ENCODE data around the gene WDR62.
"Not testable (repeated sequence)": the region's sequence is repeated elsewhere in the genome, so short reads cannot be mapped to it uniquely, and the experiment has no call there.

WDR62 gene

DNA sequence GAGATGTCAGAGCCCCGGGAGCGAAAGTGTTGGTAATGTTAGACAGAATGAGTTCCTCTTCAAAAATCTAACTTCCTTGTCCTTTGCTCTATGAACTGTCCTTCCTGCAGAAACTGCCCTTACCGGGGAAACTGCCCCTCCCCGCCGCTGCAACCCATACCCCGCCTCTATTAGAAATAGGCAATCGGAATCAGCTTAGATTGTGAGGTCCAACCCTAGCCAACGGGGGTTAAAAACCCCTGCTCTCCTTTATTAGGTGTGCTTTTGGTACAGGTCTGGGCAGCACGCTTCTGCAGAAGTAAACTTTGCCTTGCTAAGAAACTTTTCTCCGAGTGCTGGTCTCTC, 73.7 kb downstream of the WDR62 start (continued):
- TF ChIP-seq ZBTB11 (tag by site-specific recombination; conservative IDR thresholded peaks at IDR 0.05; ENCODE audit: low read depth) (peak; percentile 23; the same call in 1 of the 2 replicates), ZNF704 (tag by site-specific recombination; IDR thresholded peaks at IDR 0.05) (no peak), ZNF266 (tag by site-specific recombination; IDR thresholded peaks at IDR 0.05; ENCODE audit: low read depth) (0 out of 2 replicates have a peak, but pooled peaks have one; percentile 6), SETDB1 (IDR thresholded peaks at IDR 0.05; ENCODE audit: insufficient read length, low read length) (peak; percentile 69), ZSCAN23 (tag by site-specific recombination; IDR thresholded peaks at IDR 0.05) (0 out of 2 replicates have a peak, but pooled peaks have one; percentile 12), ZNF366 (tag by site-specific recombination; conservative IDR thresholded peaks at IDR 0.05) (peak; percentile 23; the same call in 1 of the 2 replicates), ZNF174 (tag by site-specific recombination; IDR thresholded peaks at IDR 0.05) (no peak), ZNF341 (tag by site-specific recombination; IDR thresholded peaks at IDR 0.05; ENCODE audit: low read depth) (peak; percentile 97), ZBTB17 (tag by site-specific recombination; IDR thresholded peaks at IDR 0.05) (no peak), TSHZ1 (tag by site-specific recombination; IDR thresholded peaks at IDR 0.05; ENCODE audit: borderline replicate concordance) (peak; percentile 48; the same call in 1 of the 2 replicates)

- H3K9me3 ChIP-seq (ENCODE audit: control insufficient read depth, insufficient read depth, low read depth, low read length); H3K36me3 ChIP-seq (ENCODE audit: control insufficient read depth in 2 of 2, insufficient read depth in 1 of 2, low read length in 2 of 2); H3K4me1 ChIP-seq (ENCODE audit: control insufficient read depth, insufficient read depth, low read length); H3K4me3 ChIP-seq (ENCODE audit: low read depth, low read length); H3K27ac ChIP-seq (ENCODE audit: extremely low read depth, low read depth, low read length): not testable (repeated sequence)
- ChIA-PET CTCF (interaction anchor here (0.6 to 11.2 kb wide), 7 partner anchors 11 to 1043 kb away, joined by 3 to 289 read pairs (median 4); partner anchors contain the start of gene WDR62), POLR2A (interaction anchor here (1.4 to 4.3 kb wide), 2 partner anchors 7 to 16 kb away, joined by 6 to 87 read pairs; partner anchors contain the start of genes CAPNS1 and POLR2I)
Measured at GRCh38 chr19:36131221-36131620, 76.5 kb downstream of the WDR62 start.

DNA sequence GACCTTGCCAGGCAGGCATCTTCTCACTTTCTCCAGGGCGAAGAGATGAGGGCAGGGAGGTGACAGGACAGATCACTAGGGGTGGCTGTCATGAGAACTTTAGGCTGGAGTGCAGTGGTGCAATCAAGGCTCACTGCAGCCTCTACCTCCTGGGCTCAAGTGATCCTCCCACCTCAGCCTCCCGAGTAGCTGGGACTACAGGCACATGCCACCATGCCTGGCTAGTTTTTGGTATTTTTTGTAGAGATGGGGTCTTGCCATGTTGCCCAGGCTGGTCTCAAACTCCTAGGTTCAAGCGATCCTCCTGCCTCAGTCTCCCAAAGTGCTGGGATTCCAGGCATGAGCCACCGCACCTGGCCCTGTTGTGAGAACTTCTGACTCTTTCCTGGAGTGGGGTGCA, 80.2 kb downstream of the WDR62 start:
- H3K4me3 ChIP-seq (ENCODE audit: low read depth, low read length); H3K9me3 ChIP-seq (ENCODE audit: control insufficient read depth, insufficient read depth, low read depth, low read length); H3K4me1 ChIP-seq (ENCODE audit: control insufficient read depth, insufficient read depth, low read length); H3K27ac ChIP-seq (ENCODE audit: extremely low read depth, low read depth, low read length); H3K36me3 ChIP-seq (ENCODE audit: control insufficient read depth in 2 of 2, insufficient read depth in 1 of 2, low read length in 2 of 2): not testable (repeated sequence)
- CTCF ChIA-PET: interaction anchor here (1.3 kb wide), 2 partner anchors 28 to 74 kb away, joined by 4 read pairs; no protein-coding TSS in a partner anchor
- POLR2A ChIA-PET: interaction anchor here (1.9 kb wide), 1 partner anchor 20 kb away, joined by 10 read pairs; the partner anchor contains the start of genes POLR2I and TBCB
- TF ChIP-seq ZNF768 (tag by site-specific recombination; IDR thresholded peaks at IDR 0.05) (peak; percentile 49; the same call in 1 of the 2 replicates), ZNF121 (tag by site-specific recombination; IDR thresholded peaks at IDR 0.05) (peak; percentile 77), ZNF473 (tag by site-specific recombination; IDR thresholded peaks at IDR 0.05) (0 out of 2 replicates have a peak, but pooled peaks have one; percentile 24)

All from HEK293 (cell line).